GM12864 (cell line): ENCODE data around the gene ARMH1.

Source experiments
- DNase-seq: peaks from one replicate; pipeline ENCODE4 v3.0.0-alpha.2; 2011; ENCODE audit warnings: low read depth
- H3K4me3 ChIP-seq: 2 replicates; pipeline ENCODE4 v1.5.1; 2011; ENCODE audit warnings: mild to moderate bottlenecking, low read depth, low read length, control low read depth
- TF ChIP-seq, protein P1 (sequence below): IDR thresholded peaks from 2 replicates; pipeline ENCODE4 v1.5.1; 2011; ENCODE audit warnings: low read depth, mild to moderate bottlenecking, moderate library complexity, low read length, control low read depth, inconsistent platforms; ENCODE audit errors: missing control alignments

Gene ARMH1

DNA sequence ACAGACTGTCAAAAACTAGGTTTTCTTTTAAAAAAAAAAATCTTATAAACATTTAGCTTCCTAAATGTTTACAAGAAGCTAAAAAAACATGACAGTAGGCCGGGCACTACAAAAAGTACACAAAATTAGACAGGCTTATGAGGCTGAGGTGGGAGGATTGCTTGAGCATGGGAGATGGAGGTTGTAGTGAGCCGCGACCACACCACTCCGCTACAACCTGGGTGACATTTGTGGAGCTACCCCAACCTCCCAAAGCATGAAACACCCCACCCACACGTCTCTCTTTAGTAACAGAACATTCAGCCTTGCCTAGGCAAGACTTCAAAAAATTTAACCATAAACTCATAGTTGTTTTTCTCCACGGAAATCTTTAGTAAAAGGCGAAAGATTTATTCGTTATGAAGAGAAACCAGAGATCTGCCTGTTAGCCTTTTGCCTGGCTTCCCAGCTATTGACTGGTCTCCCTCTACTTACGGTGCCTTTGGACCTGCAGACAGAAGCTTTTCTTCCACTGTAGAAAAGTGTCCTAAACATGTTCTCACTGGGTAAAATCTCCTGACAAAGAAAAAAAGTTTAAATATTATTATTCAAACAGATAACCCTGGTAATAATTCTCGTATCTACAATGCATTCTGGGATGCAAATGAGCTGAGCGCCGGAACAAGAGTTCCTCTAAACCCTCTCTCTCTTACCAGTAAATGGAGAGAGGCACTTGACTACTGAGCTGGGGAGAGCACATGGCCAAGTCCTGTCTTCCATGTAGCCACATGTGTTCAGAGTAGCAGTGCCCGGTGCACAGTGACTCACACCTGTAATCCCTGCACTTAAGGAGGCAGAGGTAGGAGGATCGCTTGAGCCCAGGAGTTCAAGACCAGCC is 47.2 kb downstream of the ARMH1 start:
- no peak overlapping the region; the same call in 1 of the 2 replicates for H3K4me3 ChIP-seq
- TF ChIP-seq, protein P1, sequence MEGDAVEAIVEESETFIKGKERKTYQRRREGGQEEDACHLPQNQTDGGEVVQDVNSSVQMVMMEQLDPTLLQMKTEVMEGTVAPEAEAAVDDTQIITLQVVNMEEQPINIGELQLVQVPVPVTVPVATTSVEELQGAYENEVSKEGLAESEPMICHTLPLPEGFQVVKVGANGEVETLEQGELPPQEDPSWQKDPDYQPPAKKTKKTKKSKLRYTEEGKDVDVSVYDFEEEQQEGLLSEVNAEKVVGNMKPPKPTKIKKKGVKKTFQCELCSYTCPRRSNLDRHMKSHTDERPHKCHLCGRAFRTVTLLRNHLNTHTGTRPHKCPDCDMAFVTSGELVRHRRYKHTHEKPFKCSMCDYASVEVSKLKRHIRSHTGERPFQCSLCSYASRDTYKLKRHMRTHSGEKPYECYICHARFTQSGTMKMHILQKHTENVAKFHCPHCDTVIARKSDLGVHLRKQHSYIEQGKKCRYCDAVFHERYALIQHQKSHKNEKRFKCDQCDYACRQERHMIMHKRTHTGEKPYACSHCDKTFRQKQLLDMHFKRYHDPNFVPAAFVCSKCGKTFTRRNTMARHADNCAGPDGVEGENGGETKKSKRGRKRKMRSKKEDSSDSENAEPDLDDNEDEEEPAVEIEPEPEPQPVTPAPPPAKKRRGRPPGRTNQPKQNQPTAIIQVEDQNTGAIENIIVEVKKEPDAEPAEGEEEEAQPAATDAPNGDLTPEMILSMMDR = no peak
- DNase-seq = peak; percentile 99

DNA sequence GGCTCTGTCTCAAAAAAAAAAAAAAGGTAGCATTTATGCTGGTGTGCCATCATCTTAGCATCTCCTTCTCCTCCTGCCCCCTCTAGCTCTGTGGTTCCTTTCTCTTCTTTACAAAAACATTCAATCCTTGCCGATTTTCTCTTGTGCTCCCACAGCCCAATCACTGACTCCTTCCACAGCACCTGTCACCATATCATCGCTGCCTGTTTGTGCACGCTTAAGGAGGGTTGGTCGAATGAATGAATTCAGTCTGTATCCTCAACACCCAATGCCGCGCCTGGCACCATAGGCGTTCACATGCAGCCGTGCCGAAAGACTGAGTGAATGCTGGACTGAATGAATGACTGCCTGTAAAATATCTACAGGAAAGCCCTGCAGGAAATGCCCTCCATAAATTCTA is 48.5 kb downstream of the ARMH1 start:
- no peak for DNase-seq
- no peak overlapping the region for H3K4me3 ChIP-seq
- TF ChIP-seq, protein P1 = no peak

DNA sequence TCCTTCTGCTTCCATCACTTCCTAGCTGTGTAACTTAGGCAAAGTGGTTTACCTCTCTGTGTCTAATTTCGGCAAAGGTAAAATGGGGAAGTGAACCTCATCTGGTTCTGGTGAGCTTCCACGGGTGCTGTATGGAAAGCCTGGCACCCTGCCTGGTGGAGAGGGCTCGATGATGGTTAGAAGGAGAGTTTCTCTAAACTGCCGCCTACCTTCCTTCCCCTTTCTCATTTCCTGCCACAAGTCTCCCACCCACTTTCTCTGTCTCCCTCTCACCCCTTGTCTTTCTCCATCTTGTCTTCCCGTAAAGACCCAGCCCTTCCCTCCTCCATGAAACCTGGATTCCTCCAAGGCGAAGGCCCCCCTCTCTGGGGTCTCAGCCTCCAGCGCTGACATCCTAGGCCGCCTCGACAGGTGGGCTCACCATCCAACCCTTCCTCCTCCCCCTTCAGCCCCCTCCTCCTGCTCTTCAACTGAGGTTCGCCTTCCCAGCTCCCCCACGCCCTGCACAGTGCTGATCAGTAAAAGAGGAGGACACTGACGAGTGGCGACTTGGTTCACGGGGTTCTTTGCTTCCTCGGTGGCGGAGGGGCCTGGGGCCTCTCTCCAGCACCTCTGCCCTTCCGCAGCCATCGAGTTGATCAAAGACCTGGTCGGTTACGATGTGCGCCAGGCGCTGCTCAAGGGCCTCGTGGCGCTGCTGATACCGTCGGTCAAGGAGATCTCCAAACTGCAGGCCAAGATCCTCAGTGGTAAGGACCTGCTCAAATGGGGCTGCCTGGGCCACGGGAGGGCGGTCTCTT is 49.2 kb downstream of the ARMH1 start:
- TF ChIP-seq, protein P1 = no peak
- no peak overlapping the region for H3K4me3 ChIP-seq
- peak; percentile 72 for DNase-seq

DNA sequence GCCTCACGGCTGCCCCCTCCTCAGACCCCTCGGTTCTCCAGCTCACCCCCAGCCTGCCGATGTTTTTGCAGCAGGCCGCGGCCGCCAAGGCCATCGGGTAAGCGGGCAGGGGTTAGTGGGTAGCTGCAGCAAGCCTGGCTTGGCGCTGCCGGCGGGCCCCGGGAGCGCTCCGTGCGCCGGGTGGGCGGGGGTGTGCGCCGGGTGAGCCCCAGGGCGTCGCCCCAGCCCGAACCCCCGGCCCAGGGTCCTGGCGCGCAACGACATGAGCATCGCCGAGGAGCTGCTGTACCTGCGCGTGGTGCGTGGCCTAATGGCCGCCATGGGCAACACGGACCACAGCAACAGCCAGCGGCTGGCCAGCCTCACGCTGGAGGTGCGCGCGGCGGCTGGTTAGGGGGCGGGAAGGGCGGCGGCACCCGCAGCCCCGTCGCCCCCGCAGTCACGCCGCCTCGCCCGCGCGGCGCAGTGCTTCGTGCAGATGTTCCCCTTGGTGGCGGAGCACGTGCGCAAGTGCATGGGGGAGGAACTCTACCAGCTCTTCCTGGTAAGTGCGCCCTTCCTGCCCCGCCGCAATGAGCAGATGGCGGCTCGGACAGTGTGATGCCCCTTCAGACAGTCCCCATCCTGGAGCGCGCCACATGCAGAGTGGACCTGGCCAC is 49.9 kb downstream of the ARMH1 start:
- TF ChIP-seq, protein P1 = no peak
- no peak for DNase-seq
- H3K4me3 ChIP-seq = no peak overlapping the region

DNA sequence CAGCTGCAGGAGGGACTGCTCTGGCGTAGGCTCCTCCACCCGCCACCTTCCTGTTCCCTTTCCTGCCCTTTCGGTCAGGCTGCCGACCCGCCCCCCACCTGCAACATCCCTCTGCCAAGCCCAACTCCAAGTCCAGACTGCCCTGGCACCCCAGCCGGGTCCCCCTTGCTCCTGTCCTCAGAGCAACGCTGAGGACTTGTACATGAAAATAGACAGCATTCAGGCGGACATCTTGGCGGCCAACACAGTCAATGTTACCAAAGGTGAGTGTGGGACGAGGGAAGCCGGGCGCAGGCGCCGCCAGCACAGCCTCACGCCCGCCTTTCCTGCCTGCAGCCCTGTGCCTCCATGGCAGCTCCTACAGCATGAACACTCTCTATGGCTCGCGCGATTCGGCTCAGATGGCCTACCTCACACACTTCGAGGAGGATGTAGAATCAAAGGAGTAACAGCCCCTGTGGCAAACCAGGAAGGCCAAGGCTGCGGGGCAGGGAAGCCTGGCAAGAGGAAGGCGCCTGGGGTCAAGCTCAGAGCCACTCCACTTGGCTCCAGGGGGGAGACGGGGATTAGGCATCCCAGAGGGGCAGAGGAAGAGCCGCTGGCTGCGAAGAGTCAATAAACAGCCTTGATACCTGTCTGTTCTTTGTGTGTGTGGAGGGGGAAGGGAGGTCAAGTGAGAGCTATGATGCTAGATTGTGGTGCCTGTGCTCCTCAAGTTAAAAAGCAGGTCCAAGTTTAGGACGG is 50.6 kb downstream of the ARMH1 start:
- H3K4me3 ChIP-seq = no peak overlapping the region
- TF ChIP-seq, protein P1 = no peak
- no peak for DNase-seq
